ENCODE measurements around the gene ACVRL1. TPM values are rescaled to one million over a fixed set of nuclear protein-coding genes. Genes with fewer than 3 reads are reported as not detected.

The ACVRL1 gene
- polyA plus RNA-seq, 1 donor = 44.9 TPM

GRCh38 chr12:51898506-51898905, 8.8 kb upstream of the ACVRL1 start:
- no peak for DNase-seq (ENCODE audit: low read depth)

- no peak for DNase-seq (ENCODE audit: low read depth)
These were observed 8.4 kb upstream of the ACVRL1 start for GRCh38 chr12:51898937-51899336.

- no peak for DNase-seq (ENCODE audit: low read depth)
These were observed 6.9 kb upstream of the ACVRL1 start for GRCh38 chr12:51900323-51900889.

- no peak for DNase-seq (ENCODE audit: low read depth)
These were observed 6.0 kb upstream of the ACVRL1 start for GRCh38 chr12:51901121-51901817.

- no peak for DNase-seq (ENCODE audit: low read depth)
These were observed 5.4 kb upstream of the ACVRL1 start for GRCh38 chr12:51901881-51902280.

GRCh38 chr12:51904951-51905470, 2.3 kb upstream of the ACVRL1 start:
- DNase-seq (ENCODE audit: low read depth) = no peak

GRCh38 chr12:51905471-51906429, 1.6 kb upstream of the ACVRL1 start:
- peak; percentile 86 for DNase-seq (ENCODE audit: low read depth)

GRCh38 chr12:51906430-51907082, 748 bp upstream of the ACVRL1 start:
- DNase-seq (ENCODE audit: low read depth) = no peak

GRCh38 chr12:51907856-51908425, 637 bp downstream of the ACVRL1 start:
- no peak for DNase-seq (ENCODE audit: low read depth)

GRCh38 chr12:51908876-51909592, 1.7 kb downstream of the ACVRL1 start:
- DNase-seq (ENCODE audit: low read depth) = no peak

- DNase-seq (ENCODE audit: low read depth) = no peak
These were observed 2.9 kb downstream of the ACVRL1 start for GRCh38 chr12:51910168-51910567.

GRCh38 chr12:51910691-51911090, 3.4 kb downstream of the ACVRL1 start:
- DNase-seq (ENCODE audit: low read depth) = no peak

- DNase-seq (ENCODE audit: low read depth) = no peak
These were observed 4.0 kb downstream of the ACVRL1 start for GRCh38 chr12:51911307-51911706.

GRCh38 chr12:51911788-51912711, 4.7 kb downstream of the ACVRL1 start:
- DNase-seq (ENCODE audit: low read depth) = no peak

- DNase-seq (ENCODE audit: low read depth) = no peak
These were observed 6.0 kb downstream of the ACVRL1 start for GRCh38 chr12:51913071-51914033.

- no peak for DNase-seq (ENCODE audit: low read depth)
These were observed 7.0 kb downstream of the ACVRL1 start for GRCh38 chr12:51914034-51914923.

- no peak for DNase-seq (ENCODE audit: low read depth)
These were observed 7.8 kb downstream of the ACVRL1 start for GRCh38 chr12:51915003-51915625.
